Stimulated activated CD4-positive, alpha-beta T cell treated with anti-CD3 and anti-CD28 coated beads, Interleukin-2, amount 100 ng/mL, for 4 hours (primary cell): Measurements from ENCODE around the gene SUCNR1.
"Not testable (repeated sequence)": the region's sequence is repeated elsewhere in the genome, so short reads cannot be mapped to it uniquely, and the experiment has no call there.

Experiments
- DNase-seq: peaks from one replicate; pipeline ENCODE4 v3.0.0-alpha.2; 2020; ENCODE audit warnings: low read depth

The SUCNR1 gene

DNA sequence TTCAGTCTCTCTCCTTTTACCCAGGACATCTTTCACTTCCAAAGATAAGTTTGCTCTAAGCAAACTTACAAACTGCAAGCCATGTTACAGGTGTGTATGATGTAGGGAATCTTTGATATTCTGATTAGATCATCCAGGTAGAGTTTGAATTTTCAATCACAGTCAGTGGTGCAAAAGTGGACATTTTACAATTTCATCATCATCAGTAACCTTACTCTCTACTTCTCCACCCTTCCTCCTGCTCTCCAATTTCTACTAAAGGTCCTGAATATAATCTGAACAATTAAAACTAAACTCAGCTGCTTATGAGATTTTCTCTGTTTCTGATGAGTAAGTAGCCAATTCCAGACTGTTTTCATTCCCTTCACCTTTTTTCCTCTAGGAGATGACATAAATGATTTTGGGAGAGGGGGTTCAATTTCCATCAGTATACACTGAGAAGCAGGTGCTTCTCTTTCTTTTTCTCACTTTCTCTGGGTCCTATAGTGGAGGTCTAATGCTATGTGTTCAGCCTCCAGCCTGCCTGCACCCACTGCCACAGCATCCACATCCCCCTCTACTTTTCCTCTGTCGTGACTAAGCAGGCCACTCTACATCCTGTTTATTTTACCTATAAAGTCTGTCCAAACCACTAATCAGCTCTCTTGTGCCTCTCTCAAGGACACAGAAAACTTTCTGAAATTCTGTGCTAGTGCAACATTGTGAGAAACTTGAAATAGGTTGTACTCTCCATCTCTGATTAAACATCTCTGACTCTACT is 27.6 kb downstream of the SUCNR1 start:
- no peak for DNase-seq

DNA sequence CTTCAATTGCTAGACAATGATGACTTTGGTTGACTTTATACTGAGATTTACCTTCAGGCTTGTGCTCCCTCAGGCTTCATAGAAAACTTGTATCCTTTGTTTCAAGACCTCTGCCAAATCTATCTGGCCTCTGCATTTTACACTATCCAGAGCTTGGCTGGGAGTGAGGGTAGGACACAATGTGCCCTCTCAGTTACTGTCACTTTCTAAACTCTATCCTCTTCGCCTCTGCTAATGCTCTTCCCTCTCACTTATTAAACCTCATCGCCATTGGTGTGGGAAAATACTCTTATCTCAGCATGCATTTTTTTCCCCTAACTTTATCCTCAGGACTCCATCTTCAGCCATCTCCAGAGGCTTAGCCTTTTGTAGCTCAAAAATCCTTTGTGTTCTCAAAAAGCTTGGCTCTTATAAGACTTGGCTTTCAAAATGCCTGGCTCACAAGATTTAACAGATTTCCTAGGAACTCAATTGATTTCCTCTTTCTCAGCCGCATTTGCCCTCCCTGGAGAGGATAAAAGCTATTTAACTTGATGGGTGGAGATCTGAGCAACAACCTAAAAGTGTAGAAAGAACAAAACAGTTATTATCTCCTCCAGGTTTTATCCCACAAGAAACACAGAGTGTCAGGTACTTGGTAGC is 28.3 kb downstream of the SUCNR1 start:
- DNase-seq, result no peak

DNA sequence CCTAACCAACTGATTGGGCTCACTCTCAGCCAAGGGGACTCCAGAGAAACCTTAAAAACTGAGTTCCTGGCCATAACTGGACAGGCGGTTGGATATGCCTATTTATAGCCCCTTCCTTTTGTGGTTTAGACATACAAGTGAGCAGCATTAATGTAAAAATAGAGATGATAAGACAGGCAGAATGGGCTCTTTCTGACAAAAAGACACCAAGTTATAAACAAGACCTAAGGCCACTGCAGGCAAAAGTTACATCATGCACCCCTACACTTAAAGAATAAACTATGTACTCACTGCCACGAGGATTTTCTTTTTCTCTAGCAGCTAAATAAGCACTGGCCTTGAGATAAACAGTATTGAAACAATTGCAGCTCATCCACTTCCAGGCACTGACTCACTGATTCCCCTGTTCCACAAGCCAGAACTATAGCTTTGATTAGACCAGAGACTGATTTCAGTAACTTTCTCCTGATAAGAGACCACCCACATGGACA is 30.1 kb downstream of the SUCNR1 start:
- DNase-seq, result no peak

DNA sequence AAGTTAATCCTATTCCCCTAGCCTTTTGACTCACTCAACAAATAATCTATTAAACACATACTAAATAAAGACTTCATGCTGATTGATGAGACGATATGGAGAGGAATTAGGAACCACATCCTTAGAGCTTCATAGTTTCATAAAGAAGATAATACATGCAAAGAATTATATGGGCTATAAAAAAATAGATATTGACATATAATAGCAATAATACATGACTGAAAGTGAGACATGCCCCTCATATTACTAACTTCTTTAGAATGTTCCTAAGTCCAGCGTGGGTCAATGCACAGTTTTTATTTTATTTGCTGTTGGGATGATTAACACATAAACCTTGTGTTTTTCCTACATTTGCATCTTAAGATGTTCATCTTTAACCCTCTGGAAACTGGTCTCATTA is 32.2 kb downstream of the SUCNR1 start:
- no peak for DNase-seq

DNA sequence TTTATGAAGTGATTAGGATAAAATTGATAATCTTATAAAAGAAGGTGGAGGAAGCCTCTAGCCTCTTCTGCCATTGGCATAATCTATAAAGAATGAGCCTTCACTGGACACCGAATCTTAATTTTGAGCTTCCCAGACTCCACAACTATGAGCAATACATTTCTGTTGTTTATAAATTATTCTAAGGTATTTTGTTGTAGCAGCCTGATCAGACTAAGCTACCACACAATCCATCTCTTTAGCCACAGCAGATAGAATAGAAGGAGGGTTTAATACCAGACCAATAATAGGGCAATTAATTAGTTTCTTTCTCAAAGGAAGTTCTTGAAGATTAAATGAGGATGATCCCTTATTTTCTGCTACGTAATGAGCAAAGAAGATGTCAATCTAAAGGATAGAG is 33.3 kb downstream of the SUCNR1 start:
- DNase-seq, result no peak

DNA sequence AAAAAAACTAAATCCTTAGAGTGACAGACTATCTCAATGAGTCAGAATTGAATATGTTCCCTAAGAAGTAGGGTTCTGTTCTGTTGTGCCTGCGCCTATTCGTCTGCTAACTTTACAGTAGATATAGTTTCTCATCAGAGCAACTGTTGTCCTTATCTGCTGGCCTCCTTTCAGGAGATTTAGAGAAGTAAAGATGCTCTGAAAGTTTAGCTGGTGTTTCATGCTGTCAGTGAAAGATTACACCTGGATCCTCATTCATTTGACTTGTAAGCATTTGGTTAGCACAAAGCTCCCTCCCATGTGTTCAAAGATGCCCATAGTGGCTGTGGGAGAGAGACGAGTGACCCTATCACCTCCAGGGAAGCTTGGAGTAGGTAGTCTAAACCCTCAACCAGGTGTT is 35.0 kb downstream of the SUCNR1 start:
- DNase-seq, result no peak

DNA sequence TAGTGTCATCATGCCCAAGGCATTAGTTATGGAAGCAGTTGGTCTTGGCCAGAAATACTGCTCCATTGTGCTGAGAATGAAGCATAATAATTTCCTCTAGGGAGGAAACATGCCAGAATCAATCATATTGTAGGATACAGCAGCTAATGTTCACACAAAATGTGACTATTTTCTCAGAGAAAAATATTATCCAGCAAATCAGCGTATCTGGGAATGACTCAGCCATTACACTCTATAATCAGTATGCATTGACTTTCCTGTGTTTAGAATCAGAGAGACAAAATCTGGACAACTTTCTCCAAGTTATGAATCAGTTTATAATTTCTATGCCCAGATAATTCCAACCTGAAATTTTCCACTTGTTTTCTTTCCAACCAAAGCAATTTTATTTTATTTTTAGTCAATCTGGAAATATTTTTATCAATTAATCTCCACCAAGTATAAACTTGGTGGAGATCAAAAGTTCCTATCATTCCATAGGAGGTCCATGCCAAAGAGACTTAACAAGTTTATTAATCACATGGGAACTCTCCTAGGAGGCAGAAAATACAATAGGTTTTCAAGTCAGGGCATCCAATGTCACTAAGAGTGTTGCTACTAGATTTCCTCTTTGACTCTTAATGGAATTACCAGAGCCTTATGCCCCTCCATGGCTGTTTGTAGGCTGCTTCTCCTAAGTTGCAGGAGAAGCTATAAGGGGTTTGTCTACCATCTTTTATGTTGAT is 36.4 kb downstream of the SUCNR1 start:
- no peak for DNase-seq

DNA sequence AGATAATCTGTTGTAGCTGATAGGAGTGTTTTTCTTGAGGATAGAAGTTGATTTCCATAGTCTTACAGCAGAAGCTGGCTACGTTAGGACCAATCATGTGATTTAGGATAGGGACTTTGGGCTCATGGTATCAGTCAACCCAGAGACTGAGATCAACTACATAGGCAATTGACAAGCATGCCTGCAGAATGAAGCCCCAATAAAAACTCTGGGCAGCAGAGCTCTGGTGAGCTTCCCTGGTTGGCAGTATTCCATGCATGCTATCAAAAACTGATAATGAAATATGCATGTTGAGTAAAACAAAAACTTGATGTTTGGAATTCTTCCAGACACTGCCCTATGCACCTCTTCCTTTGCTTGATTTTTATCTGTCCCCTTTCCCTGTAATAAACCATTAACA is 38.0 kb downstream of the SUCNR1 start:
- no peak for DNase-seq

DNA sequence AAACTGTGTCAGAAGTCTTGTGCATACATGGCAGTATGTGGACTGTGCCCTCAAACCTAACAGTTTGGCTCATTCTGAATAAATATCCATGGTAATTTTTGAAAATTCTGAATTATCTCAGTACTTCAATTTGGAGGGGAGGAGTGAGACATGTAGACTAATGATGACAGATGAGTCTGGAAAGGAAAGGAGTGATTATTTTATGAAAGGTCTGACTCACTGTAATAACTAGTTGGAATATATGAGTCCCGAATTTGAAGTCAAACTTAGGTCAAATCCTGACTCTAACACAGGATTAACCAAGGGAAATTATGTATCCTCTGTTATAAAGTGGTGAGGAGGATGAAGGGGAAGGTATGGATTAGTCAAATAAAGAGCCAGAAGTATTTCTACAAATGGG is 38.6 kb downstream of the SUCNR1 start:
- no peak for DNase-seq

DNA sequence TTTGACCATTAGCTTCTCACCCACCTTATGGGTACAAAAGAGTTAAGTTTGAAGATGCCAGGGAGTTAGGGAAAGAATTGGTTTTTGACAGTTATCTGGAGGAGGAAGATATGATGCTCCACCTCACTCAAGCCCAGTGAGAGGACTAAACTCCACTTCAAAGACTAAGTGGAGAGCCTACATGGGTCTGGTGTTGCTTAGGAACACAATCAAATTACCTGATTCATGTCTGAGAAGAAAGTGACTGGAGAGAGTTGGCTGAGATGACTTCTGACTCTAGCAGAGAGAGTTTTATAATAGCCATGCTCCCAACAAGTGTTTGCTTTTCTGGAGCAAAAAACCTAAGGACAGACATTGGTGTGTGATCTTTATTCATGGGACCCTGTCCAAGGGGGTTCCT is 43.3 kb downstream of the SUCNR1 start:
- DNase-seq, result no peak

DNA sequence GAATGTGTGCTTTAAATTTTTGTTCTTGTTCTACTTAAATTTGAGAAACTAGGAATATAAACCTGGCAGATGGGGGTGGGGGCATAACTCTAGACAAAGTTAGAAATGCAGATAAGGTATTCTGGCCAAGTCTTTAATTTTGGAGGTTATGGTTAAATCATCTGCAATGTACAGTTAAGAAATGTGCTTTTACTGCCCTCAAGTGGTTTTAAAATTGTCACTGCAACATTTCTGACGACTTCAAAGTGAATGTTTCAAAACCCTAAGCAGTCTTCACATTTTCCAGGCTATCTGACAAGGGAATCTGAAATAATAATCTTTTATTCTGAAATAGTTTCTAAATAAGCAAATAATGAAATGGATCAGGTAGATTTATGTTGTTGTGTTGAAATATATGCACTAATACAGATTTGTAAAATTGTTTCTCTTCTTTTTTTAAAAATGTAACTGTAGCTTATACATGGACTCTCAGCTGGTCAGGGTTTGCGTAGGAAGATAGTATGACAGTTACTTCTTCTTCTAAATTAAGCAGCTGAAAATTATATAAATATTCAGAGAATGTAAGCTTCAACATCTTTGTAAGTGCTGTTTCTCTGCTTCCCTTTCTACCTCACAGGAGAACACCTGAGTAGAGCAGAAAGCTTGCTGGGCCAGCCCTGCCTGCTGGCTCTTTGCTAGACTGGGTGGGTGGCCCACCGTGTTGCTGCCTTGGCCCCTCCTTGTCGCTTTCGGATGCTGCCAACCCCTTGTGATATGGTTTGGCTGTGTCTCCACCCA is 45.0 kb downstream of the SUCNR1 start:
- DNase-seq, result no peak

DNA sequence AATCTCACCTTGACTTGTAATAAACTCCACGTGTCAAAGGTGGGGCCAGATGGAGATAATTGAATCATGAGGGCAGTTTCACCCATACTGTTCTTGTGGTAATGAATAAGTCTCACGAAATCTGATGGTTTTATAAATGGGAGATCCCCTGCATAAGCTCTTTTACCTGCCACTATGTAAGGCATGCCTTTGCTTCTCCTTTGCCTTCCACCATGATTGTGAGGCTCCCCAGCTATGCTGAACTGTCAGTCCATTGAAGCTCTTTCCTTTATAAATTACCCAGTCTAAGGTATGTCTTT is 45.5 kb downstream of the SUCNR1 start:
- no peak for DNase-seq

DNA sequence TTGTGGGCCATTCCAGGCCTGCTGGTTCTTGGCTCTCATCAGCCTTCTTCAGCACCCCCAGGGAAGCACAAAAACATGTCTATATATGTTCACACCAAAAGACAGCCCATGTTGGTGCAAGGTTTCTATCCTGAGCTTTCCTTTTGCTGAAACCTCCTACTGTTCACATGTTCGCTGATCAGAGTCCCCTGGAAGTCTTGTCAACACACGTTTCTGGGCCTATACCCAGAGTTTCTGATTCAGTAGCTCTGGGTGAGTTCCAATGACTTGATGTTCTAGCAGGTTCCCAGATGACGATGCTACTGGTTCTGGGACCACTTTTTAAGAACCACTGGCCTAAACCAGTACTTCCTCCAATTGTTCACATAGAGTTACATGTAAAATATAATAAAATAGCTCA is 46.0 kb downstream of the SUCNR1 start:
- no peak for DNase-seq

DNA sequence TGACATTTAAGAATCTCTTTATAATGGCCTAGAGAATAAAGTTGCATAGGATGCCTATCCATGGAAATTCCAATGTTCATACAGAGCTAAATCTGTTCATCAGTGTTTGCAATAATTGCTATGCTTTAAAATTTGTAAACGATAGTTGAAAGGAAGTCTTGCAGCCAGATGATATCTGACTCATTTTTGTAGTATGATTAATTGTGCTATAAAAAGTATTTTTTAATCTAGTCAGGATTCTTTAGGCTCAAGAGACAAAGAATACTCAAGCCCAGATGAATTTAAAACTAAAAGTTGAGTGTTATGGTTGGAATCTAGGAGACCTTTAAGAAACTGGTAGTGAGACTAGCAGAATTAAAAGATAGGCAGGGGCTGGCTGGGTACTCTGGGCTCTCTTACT is 50.5 kb downstream of the SUCNR1 start:
- DNase-seq, result no peak

DNA sequence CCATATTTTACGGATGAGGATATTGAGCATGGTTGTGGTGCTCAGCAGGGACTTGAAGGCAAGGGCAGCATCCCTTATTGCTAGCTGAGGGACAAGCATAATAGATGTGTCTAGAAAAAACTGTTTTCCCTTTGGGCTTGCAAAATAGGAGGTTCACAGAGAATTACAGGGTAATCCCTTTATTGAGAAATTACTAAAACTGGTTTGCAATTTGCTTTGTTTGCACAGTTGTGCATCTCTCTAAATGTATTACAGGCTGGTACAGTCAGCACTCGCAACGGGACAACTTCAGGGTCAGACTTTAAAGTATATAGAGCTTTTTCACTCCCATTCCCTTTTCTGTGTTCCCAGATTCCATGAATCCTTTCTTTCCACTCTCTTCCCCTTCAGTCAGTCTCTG is 51.3 kb downstream of the SUCNR1 start:
- DNase-seq, result no peak

DNA sequence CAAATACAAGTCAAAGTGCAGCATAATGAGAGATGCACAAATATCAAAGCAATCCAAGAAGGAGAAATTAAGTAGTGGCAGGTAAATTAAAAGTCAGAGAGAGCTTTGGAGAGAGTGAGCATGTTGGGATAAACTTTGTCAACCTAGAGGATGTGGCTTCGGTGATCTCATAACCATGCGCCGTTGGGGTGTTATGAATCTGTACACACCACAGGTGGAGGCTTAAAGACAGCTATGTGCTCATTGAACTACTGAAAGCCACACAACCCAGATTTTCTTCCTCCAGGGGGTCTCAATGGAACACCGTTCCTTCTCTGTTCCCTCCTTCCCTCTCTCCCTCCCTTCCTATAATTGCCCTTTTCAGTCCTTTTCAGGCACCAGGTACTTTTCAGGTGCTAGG is 52.0 kb downstream of the SUCNR1 start:
- DNase-seq, result no peak

DNA sequence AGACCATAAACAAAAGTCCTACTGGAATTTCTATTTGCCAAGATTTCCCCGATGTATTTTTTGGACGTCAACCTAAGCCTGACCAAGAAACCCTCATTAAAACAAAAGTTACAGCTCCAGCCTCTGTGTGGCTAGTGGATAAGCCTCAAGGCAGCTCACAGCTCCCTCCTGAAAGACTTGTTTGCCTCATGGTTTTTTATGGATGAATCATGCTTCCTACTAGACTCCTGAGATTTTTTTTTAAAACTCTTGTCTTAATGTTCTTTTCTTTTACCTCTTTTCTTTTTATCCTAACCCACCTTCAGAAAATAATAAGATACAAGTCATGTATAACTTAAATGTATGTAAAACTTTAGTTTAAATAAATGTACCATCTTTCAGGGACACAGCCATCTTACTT is 52.4 kb downstream of the SUCNR1 start:
- DNase-seq, result no peak

DNA sequence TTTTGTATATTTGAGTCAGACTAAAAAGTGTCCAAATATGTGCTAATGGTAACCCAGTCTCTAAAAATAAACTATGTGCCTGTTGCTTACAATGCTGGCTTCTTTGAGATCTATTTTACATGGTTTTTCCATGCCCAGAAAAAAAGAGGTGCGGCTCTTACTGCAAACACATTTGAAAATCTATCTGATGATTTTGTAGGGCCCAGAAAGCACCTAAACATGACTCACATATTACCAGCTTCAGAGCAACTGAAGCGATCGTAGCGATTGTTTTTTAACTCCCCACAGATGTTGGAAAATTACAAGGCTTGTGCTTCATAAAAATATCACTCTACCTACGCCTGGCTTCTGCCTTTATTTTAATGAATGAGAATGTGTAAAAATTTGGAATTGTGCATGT is 53.5 kb downstream of the SUCNR1 start:
- DNase-seq, result no peak

DNA sequence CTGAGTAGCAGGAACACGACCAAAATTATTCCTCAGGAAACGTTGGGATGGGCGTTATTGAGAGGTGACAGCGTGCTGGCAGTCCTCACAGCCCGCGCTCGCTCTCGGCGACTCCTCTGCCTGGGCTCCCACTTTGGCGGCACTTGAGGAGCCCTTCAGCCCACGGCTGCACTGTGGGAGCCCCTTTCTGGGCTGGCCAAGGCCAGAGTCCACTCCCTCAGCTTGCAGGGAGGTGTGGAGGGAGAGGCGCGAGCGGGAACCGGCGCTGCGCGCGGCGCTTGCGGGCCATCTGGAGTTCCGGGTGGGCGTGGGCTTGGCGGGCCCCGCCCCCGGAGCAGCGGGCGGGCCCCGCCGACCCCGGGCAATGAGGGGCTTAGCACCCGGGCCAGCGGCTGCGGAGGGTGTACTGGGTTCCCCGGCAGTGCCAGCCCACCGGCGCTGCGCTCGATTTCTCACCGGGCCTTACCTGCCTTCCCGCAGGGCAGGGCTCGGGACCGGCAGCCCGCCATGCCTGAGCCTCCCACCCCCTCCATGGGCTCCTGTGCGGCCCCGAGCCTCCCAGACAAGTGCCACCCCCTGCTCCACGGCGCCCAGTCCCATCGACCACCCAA is 54.6 kb downstream of the SUCNR1 start:
- DNase-seq, result not testable (repeated sequence)

DNA sequence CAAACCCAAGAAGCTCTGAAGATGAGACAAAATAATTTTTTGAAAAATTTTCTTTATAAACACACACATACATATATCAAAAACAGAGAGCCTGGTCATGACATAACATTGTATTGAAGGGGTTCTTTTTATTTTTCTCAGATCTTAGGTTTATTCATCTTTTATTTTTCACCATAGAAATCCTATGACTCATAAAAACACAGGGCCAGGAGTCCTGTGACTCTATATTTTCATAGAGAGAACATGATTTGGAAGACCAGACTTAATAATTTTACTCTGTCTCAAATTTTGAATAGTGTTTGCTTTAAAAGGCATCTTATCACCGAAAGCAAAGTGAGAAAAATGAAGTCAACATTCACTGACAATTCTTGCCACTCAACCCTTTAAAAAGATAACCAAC is 57.7 kb downstream of the SUCNR1 start:
- DNase-seq, result no peak

DNA sequence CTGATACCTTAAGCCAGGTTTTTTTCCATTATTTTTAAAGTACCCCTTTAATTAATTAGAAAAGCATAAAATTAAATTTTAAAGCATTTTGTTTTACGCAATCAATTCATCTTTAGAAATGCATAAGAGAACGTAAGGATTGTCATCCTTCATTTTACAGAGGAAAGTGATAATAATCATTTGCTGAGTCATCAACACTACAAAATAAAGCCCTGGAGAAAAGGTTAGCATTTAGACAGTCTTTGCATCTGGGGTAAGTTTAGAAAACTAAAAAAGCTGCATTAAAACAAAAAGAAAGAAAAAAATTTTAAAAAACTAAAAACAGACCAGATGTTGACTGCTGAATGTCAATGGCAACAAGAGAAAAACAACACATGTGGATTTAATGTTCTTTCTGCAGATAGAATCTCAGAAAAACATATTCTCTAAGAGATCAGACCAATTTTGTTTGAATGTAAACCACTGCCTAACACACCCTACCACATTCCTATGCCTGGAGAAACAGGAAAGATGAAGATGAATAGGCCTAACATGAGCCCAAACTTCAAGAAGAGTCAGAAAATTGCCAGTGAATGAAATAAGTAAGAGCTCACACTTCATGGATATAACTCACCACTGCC is 59.9 kb downstream of the SUCNR1 start:
- no peak for DNase-seq
